Mucosa of rectum (tissue), 2 donors: ENCODE measurements around the gene SPTAN1.
"Not testable (repeated sequence)": the region's sequence is repeated elsewhere in the genome, so short reads cannot be mapped to it uniquely, and the experiment has no call there.

Experiments used
- H3K27ac ChIP-seq, 2 donors: one replicate each; pipeline ENCODE4 v1.7.0; 2013; ENCODE audit warnings: inconsistent platforms in 2 of 2, low read depth in 2 of 2, low read length in 2 of 2
- H3K27me3 ChIP-seq, 2 donors: one replicate each; pipeline ENCODE4 v1.7.0; 2013; ENCODE audit warnings: low read length in 2 of 2; ENCODE audit not compliant: control insufficient read depth in 2 of 2, insufficient read depth in 2 of 2
- H3K36me3 ChIP-seq, 2 donors: one replicate each; pipeline ENCODE4 v1.7.0; 2013; ENCODE audit warnings: low read length in 2 of 2; ENCODE audit not compliant: control insufficient read depth in 2 of 2, insufficient read depth in 2 of 2
- H3K4me1 ChIP-seq, 2 donors: one replicate each; pipeline ENCODE4 v1.7.0; 2013; ENCODE audit warnings: low read length in 2 of 2, mild to moderate bottlenecking in 1 of 2; ENCODE audit not compliant: control insufficient read depth in 2 of 2, insufficient read depth in 2 of 2
- H3K4me3 ChIP-seq, 2 donors: one replicate each; pipeline ENCODE4 v1.7.0; 2013; ENCODE audit warnings: low read length in 2 of 2
- H3K9ac ChIP-seq, 2 donors: one replicate each; pipeline ENCODE4 v1.7.0; 2013; ENCODE audit warnings: low read length in 2 of 2, low read depth in 1 of 2, mild to moderate bottlenecking in 1 of 2
- H3K9me3 ChIP-seq, 2 donors: one replicate each; pipeline ENCODE4 v1.7.0; 2013; ENCODE audit warnings: low read length in 2 of 2; ENCODE audit not compliant: control insufficient read depth in 2 of 2
- donor health status: healthy.
- donor health status: Normal muscosa, but diverticular disease.

The SPTAN1 gene

GRCh38 chr9:128568470-128569078 is 16.2 kb downstream of the SPTAN1 start:
- Histone ChIP-seq H3K4me3 (no peak overlapping the region), H3K4me1 (peaks cover 0 to 11% of the 10 kb centered on the region in 2 donors), H3K9me3 (no peaks in the 10 kb centered on the region), H3K27me3 (no peaks in the 10 kb centered on the region), H3K27ac (no peak overlapping the region), H3K36me3 (peaks cover 38 to 41% of the 10 kb centered on the region in 2 donors), H3K9ac (no peak overlapping the region)

- peak overlapping the region; percentile 46 to 62 for H3K27ac ChIP-seq
- peaks cover 64 to 68% of the 10 kb centered on the region in 2 donors for H3K36me3 ChIP-seq
- no peaks in the 10 kb centered on the region for H3K9me3 ChIP-seq
- no peak overlapping the region for H3K4me3 ChIP-seq
- H3K9ac ChIP-seq = no peak overlapping the region
- no peaks in the 10 kb centered on the region for H3K27me3 ChIP-seq
- peaks cover 14 to 15% of the 10 kb centered on the region in 2 donors for H3K4me1 ChIP-seq
These were observed 23.1 kb downstream of the SPTAN1 start for GRCh38 chr9:128575469-128575868.

- Histone ChIP-seq H3K9ac (no peak overlapping the region), H3K9me3 (no peaks in the 10 kb centered on the region), H3K4me3 (no peak overlapping the region), H3K4me1 (peaks cover 14 to 15% of the 10 kb centered on the region in 2 donors), H3K27me3 (no peaks in the 10 kb centered on the region), H3K27ac (peak overlapping the region; percentile 25 to 45), H3K36me3 (peaks cover 68 to 73% of the 10 kb centered on the region in 2 donors)
These were observed 23.5 kb downstream of the SPTAN1 start for GRCh38 chr9:128575916-128576315.

GRCh38 chr9:128577206-128577605 is 24.8 kb downstream of the SPTAN1 start:
- Histone ChIP-seq H3K27me3 (no peaks in the 10 kb centered on the region), H3K4me1 (peaks cover 14 to 15% of the 10 kb centered on the region in 2 donors), H3K36me3 (peaks cover 74 to 84% of the 10 kb centered on the region in 2 donors), H3K4me3 (no peak overlapping the region), H3K9me3 (no peaks in the 10 kb centered on the region), H3K27ac (no peak overlapping the region), H3K9ac (no peak overlapping the region)

- peaks cover 84 to 92% of the 10 kb centered on the region in 2 donors for H3K36me3 ChIP-seq
- no peak overlapping the region for H3K9ac ChIP-seq
These were observed 26.8 kb downstream of the SPTAN1 start for GRCh38 chr9:128579194-128579593.

GRCh38 chr9:128580731-128581130 is 28.3 kb downstream of the SPTAN1 start:
- Histone ChIP-seq H3K4me3 (no peak overlapping the region), H3K36me3 (peaks cover 89 to 93% of the 10 kb centered on the region in 2 donors), H3K27me3 (no peaks in the 10 kb centered on the region), H3K9ac (no peak overlapping the region), H3K27ac (no peak overlapping the region), H3K4me1 (peaks cover 3 to 6% of the 10 kb centered on the region in 2 donors), H3K9me3 (no peaks in the 10 kb centered on the region)

More at GRCh38 chr9:128579194-128579593, 26.8 kb downstream of the SPTAN1 start:
- H3K27ac ChIP-seq = no peak overlapping the region
- H3K4me3 ChIP-seq = no peak overlapping the region
- H3K27me3 ChIP-seq = no peaks in the 10 kb centered on the region
- H3K4me1 ChIP-seq = peaks cover 14 to 15% of the 10 kb centered on the region in 2 donors
- H3K9me3 ChIP-seq = no peaks in the 10 kb centered on the region

GRCh38 chr9:128585155-128585554 is 32.8 kb downstream of the SPTAN1 start:
- not testable (repeated sequence) for H3K9me3 ChIP-seq, H3K27me3 ChIP-seq, H3K9ac ChIP-seq, H3K4me3 ChIP-seq, H3K27ac ChIP-seq, H3K4me1 ChIP-seq
- peaks cover 74 to 82% of the 10 kb centered on the region in 2 donors for H3K36me3 ChIP-seq

- not testable (repeated sequence) for H3K9ac ChIP-seq, H3K27me3 ChIP-seq, H3K4me3 ChIP-seq, H3K4me1 ChIP-seq, H3K27ac ChIP-seq, H3K9me3 ChIP-seq
- H3K36me3 ChIP-seq = peaks cover 70 to 81% of the 10 kb centered on the region in 2 donors
These were observed 34.5 kb downstream of the SPTAN1 start for GRCh38 chr9:128586934-128587333.

GRCh38 chr9:128587453-128587852 is 35.1 kb downstream of the SPTAN1 start:
- Histone ChIP-seq H3K36me3 (peaks cover 70 to 80% of the 10 kb centered on the region in 2 donors), H3K9me3 (no peaks in the 10 kb centered on the region), H3K27ac (no peak overlapping the region), H3K27me3 (no peaks in the 10 kb centered on the region), H3K9ac (no peak overlapping the region), H3K4me1 (no peaks in the 10 kb centered on the region), H3K4me3 (no peak overlapping the region)

- Histone ChIP-seq H3K27ac (no peak overlapping the region), H3K9me3 (no peaks in the 10 kb centered on the region), H3K4me1 (no peaks in the 10 kb centered on the region), H3K36me3 (peaks cover 69 to 79% of the 10 kb centered on the region in 2 donors), H3K4me3 (no peak overlapping the region), H3K9ac (no peak overlapping the region), H3K27me3 (no peaks in the 10 kb centered on the region)
These were observed 36.3 kb downstream of the SPTAN1 start for GRCh38 chr9:128588581-128589233.
